Vagina (tissue), 2 donors: ENCODE results near the gene CENPE. TPM values are rescaled to one million over a fixed set of nuclear protein-coding genes. Genes with fewer than 3 reads are reported as not detected.
"Not testable (repeated sequence)": the region's sequence is repeated elsewhere in the genome, so short reads cannot be mapped to it uniquely, and the experiment has no call there.

ENCODE experiments used
- DNase-seq, 2 donors: peaks; one replicate each; pipeline ENCODE4 v3.0.0-alpha.2; 2017; ENCODE audit errors: extremely low spot score in 2 of 2
- H3K27ac ChIP-seq: fragments of 200-600 bp; sonication (generic); one replicate; pipeline ENCODE4 v1.5.1; 2019
- H3K27me3 ChIP-seq: fragments of 200-600 bp; sonication (generic); one replicate; pipeline ENCODE4 v1.5.1; 2019
- H3K36me3 ChIP-seq, 2 donors: fragments of 200-600 bp; sonication (generic); one replicate each; pipeline ENCODE4 v1.5.1; 2017 to 2019
- H3K4me1 ChIP-seq: fragments of 200-600 bp; sonication (generic); one replicate; pipeline ENCODE4 v1.5.1; 2019
- H3K4me3 ChIP-seq, 2 donors: fragments of 200-600 bp; sonication (generic); 1 replicate in 1 of 2; 2 replicates in 1 of 2; pipeline ENCODE4 v1.5.1; 2016 to 2019
- H3K9me3 ChIP-seq: fragments of 200-600 bp; sonication (generic); one replicate; pipeline ENCODE4 v1.5.1; 2019
- POLR2A ChIP-seq, 2 donors: fragments of 450-650 bp; IDR thresholded peaks; one replicate each; pipeline ENCODE4 v1.6.1; 2017; ENCODE audit warnings: antibody characterized with exemption in 2 of 2, mild to moderate bottlenecking in 2 of 2, moderate library complexity in 2 of 2
- POLR2AphosphoS5 ChIP-seq, 2 donors: sonication (generic); formaldehyde crosslinking; IDR thresholded peaks; one replicate each; pipeline ENCODE4 v1.9.0; 2017; ENCODE audit warnings: antibody characterized with exemption in 2 of 2, mild to moderate bottlenecking in 2 of 2, low read depth in 1 of 2; ENCODE audit not compliant: insufficient read depth in 1 of 2
- intact Hi-C: fragments of 100-400 bp; cut with DNase I; formaldehyde crosslinking; loops from one replicate; pipeline ENCODE4 v1.15.1; 2023
- total RNA-seq: library from RNA; depleted of rRNA; stranded (reverse); fragments of >200 nt; gene quantifications from one replicate; pipeline ENCODE4 v1.2.3, GENCODE V29; 2016
- TF ChIP-seq, protein P1 (sequence below), 3 experiments: fragments of 450-650 bp in 2 of 3; fragments of 200-600 bp in 1 of 3; sonication (generic) in 1 of 3; IDR thresholded peaks; one replicate each; pipeline ENCODE4 v1.5.1; 2017 to 2019; ENCODE audit warnings: antibody characterized with exemption in 3 of 3, mild to moderate bottlenecking in 2 of 3, moderate library complexity in 2 of 3

Gene CENPE, protein sequence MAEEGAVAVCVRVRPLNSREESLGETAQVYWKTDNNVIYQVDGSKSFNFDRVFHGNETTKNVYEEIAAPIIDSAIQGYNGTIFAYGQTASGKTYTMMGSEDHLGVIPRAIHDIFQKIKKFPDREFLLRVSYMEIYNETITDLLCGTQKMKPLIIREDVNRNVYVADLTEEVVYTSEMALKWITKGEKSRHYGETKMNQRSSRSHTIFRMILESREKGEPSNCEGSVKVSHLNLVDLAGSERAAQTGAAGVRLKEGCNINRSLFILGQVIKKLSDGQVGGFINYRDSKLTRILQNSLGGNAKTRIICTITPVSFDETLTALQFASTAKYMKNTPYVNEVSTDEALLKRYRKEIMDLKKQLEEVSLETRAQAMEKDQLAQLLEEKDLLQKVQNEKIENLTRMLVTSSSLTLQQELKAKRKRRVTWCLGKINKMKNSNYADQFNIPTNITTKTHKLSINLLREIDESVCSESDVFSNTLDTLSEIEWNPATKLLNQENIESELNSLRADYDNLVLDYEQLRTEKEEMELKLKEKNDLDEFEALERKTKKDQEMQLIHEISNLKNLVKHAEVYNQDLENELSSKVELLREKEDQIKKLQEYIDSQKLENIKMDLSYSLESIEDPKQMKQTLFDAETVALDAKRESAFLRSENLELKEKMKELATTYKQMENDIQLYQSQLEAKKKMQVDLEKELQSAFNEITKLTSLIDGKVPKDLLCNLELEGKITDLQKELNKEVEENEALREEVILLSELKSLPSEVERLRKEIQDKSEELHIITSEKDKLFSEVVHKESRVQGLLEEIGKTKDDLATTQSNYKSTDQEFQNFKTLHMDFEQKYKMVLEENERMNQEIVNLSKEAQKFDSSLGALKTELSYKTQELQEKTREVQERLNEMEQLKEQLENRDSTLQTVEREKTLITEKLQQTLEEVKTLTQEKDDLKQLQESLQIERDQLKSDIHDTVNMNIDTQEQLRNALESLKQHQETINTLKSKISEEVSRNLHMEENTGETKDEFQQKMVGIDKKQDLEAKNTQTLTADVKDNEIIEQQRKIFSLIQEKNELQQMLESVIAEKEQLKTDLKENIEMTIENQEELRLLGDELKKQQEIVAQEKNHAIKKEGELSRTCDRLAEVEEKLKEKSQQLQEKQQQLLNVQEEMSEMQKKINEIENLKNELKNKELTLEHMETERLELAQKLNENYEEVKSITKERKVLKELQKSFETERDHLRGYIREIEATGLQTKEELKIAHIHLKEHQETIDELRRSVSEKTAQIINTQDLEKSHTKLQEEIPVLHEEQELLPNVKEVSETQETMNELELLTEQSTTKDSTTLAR (N-terminal part only)
- total RNA-seq, result 2.2 TPM

DNA sequence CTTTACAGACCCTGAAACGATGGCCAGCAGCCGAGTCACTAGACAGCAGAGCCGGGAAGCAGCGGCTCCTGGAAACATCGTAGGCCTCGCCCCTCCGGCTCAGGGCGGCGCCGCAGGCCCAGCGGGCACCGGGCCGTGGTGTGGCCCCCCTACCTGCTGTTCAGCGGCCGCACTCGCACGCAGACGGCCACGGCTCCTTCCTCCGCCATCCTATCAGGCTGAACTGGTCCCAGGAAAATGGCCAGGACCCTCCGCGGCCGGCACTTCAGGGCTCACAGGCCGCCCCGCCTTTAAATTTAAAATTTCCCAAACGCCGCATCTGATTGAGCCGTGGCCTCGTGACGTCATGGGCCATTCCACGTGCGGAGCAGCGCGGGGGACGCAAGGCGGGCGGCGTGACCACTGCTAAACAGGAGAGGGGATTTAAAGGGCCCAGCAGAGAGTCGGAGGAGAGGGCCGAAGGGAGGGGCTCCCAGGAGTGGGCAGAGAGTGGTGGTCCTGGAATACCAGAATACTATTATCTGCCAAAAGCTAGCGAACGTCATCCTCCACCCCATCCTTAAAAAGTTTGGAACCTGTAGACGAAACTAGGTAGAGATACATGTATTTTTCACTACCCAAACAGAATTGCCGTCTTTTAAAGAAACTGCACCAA is at the start of gene CENPE:
Gene CENPE, minus strand, starts transcription at position 233 of the 655 bp plus-strand sequence. Its CDS starts 24 bp downstream, at position 209.
- Histone ChIP-seq H3K4me1 (peaks cover 4% of the 10 kb centered on the region), H3K4me3 (peak within 1 kb of the TSS; percentile 59 to 75), H3K27ac (peak within 1 kb of the TSS; percentile 65), H3K9me3 (no peaks in the 10 kb centered on the region), H3K36me3 (no peaks in the 10 kb centered on the region), H3K27me3 (no peaks in the 10 kb centered on the region)
- DNase-seq, result no peak
- intact Hi-C loops, result no loop called here
- TF ChIP-seq POLR2A (IDR thresholded peaks at IDR 0.05) (no peak), POLR2AphosphoS5 (IDR thresholded peaks at IDR 0.05; ENCODE audit: insufficient read depth in 1 of 2, low read depth in 1 of 2) (peak; percentile 61 to 82)

DNA sequence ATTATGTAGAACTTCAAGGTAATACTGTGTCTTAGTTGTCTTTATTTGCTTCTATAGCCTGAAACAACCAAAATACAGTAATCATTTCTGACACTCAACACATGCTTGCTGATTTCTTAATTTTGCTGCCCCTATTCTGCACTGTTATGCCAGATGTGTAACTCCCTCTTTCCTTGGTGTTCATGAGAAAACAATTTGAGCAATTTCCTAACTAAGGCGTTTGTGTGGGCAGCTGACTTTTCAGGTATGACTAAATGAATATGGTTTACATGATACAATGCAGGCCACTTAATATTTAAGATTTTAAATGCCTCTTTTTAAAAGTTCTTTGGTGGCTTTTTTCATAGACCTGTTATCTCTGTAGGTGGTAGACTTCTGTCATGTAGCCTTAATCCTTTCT is 46.1 kb upstream of the CENPE start:
- DNase-seq, result no peak
- TF ChIP-seq POLR2A (IDR thresholded peaks at IDR 0.05) (no peak), POLR2AphosphoS5 (IDR thresholded peaks at IDR 0.05; ENCODE audit: insufficient read depth in 1 of 2, low read depth in 1 of 2) (no peak)
- TF ChIP-seq, protein P1, sequence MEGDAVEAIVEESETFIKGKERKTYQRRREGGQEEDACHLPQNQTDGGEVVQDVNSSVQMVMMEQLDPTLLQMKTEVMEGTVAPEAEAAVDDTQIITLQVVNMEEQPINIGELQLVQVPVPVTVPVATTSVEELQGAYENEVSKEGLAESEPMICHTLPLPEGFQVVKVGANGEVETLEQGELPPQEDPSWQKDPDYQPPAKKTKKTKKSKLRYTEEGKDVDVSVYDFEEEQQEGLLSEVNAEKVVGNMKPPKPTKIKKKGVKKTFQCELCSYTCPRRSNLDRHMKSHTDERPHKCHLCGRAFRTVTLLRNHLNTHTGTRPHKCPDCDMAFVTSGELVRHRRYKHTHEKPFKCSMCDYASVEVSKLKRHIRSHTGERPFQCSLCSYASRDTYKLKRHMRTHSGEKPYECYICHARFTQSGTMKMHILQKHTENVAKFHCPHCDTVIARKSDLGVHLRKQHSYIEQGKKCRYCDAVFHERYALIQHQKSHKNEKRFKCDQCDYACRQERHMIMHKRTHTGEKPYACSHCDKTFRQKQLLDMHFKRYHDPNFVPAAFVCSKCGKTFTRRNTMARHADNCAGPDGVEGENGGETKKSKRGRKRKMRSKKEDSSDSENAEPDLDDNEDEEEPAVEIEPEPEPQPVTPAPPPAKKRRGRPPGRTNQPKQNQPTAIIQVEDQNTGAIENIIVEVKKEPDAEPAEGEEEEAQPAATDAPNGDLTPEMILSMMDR (IDR thresholded peaks at IDR 0.05), result no peak
- intact Hi-C loops, result no loop called here

DNA sequence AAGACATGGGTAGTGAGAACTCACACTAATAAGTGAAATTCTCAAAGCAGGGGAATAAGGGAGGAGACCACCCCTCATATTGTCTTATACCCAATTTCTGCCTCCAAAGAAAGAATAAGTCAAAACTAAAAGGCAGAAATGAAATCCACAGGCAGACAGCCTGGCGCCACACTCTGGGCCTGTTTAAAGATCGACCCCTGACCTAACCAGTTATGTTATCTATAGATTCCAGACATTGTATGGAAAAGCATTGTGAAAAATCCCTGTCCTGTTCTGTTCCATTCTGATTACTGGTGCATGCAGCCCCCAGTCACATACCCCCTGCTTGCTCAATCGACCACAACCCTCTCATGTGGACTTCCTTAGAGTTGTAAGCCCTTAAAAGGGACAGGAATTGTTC is 32.8 kb upstream of the CENPE start:
- H3K27ac ChIP-seq, H3K4me3 ChIP-seq, DNase-seq, intact Hi-C loops, H3K27me3 ChIP-seq, H3K4me1 ChIP-seq, H3K36me3 ChIP-seq, H3K9me3 ChIP-seq: not testable (repeated sequence)

More for the DNA sequence above, 46.1 kb upstream of the CENPE start:
- Histone ChIP-seq H3K9me3 (no peaks in the 10 kb centered on the region), H3K27me3 (no peaks in the 10 kb centered on the region), H3K27ac (no peak overlapping the region), H3K4me1 (no peaks in the 10 kb centered on the region), H3K4me3 (no peak overlapping the region), H3K36me3 (no peaks in the 10 kb centered on the region)

DNA sequence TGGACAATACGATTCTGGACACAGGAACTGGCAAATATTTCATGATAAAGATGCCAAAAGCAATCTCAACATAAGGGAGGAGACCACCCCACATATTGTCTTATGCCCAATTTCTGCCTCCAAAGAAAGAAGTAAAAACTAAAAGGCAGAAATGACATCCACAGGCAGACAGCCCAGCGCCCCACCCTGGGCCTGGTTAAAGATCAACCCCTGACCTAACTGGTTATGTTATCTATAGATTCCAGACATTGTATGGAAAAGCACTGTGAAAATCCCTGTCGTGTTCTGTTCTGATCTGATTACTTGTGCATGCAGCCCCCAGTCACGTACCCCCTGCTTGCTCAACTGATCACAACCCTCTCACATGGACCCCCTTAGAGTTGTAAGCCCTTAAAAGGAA is 25.4 kb upstream of the CENPE start:
- H3K9me3 ChIP-seq, DNase-seq, H3K4me3 ChIP-seq, intact Hi-C loops, H3K4me1 ChIP-seq, H3K27ac ChIP-seq, H3K36me3 ChIP-seq, H3K27me3 ChIP-seq: not testable (repeated sequence)

DNA sequence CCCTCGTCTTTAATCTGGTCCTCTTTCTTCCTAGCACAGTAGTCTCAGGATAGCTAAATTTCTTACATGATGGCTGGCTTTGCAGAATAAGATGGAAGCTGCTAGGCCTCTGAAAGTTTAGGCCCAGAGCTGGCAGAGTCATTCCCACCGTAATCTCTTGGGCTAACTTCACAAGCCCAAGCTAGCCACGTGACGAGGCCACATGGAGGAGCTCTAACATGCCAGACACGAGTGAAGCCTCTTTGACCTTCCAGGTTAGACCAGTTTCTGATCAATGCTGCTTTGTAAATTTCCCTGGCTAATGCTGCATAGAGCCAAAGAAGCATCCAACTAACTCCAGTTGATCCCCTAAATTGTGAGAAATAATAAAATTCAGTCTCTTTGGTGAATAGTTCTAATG is 9.5 kb upstream of the CENPE start:
- H3K4me1 ChIP-seq, result no peaks in the 10 kb centered on the region
- no peaks in the 10 kb centered on the region for H3K27me3 ChIP-seq
- H3K36me3 ChIP-seq, result no peaks in the 10 kb centered on the region
- intact Hi-C loops, result no loop called here
- TF ChIP-seq, protein P1 (IDR thresholded peaks at IDR 0.05), result no peak
- no peak for TF ChIP-seq POLR2A (IDR thresholded peaks at IDR 0.05)
- no peak for TF ChIP-seq POLR2AphosphoS5 (IDR thresholded peaks at IDR 0.05; ENCODE audit: insufficient read depth in 1 of 2, low read depth in 1 of 2)
- no peak for DNase-seq
- no peak overlapping the region for H3K27ac ChIP-seq
- no peaks in the 10 kb centered on the region for H3K9me3 ChIP-seq
- no peak overlapping the region for H3K4me3 ChIP-seq

DNA sequence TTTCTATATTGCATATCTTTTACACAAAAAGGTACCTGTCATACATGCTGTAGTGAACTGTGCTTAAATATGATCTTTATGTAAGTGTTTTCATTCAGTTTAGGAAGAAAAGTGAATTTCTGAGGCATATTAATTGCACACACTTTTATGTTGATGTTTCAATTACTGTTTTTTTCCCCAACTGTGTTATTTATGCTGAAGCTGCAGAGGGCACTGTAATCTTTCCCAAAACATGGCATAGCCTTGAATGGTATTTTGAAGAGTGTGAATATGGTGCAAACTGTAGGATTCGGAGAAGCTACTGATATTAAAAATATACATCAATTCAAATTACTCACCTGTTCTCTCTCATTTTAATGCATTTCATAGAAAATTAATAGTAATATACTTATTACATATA is 6.0 kb upstream of the CENPE start:
- no peak overlapping the region for H3K27ac ChIP-seq
- TF ChIP-seq, protein P1 (IDR thresholded peaks at IDR 0.05), result no peak
- no peak for TF ChIP-seq POLR2AphosphoS5 (IDR thresholded peaks at IDR 0.05; ENCODE audit: insufficient read depth in 1 of 2, low read depth in 1 of 2)
- no peak for TF ChIP-seq POLR2A (IDR thresholded peaks at IDR 0.05)
- DNase-seq, result no peak
- H3K9me3 ChIP-seq, result no peaks in the 10 kb centered on the region
- no peak overlapping the region for H3K4me3 ChIP-seq
- H3K27me3 ChIP-seq, result no peaks in the 10 kb centered on the region
- H3K4me1 ChIP-seq, result no peaks in the 10 kb centered on the region
- intact Hi-C loops, result no loop called here
- no peaks in the 10 kb centered on the region for H3K36me3 ChIP-seq
